HepG2 (cell line): Measurements from ENCODE around the gene ALS2. TPM values are rescaled to one million over a fixed set of nuclear protein-coding genes. Genes with fewer than 3 reads are reported as not detected.

Experiments
- ATAC-seq: fragments of 200-7000 bp; cut with Tn5 transposase; 3 replicates; pipeline ENCODE4 v1.9.1; 2020; ENCODE audit warnings: mild to moderate bottlenecking, moderate library complexity
- BruUV-seq: library from RNA; stranded (reverse); fragments of 400-500 nt; replicated peaks from 2 replicates; lab custom pipeline; 2021; lab: Mats Ljungman, UMichigan
- CTCF ChIA-PET: fragments of 300-600 bp; formaldehyde crosslinking; extraction: SDS; loops from one replicate; lab custom pipeline; 2021; ENCODE audit warnings: low total read pairs, inconsistent platforms, low intra/inter-chr PET ratio; lab: Yijun Ruan, JAX
- POLR2A ChIA-PET: fragments of 350-600 bp; sonication (Branson Sonifier 250); formaldehyde crosslinking; loops from one replicate; lab custom pipeline; 2020; ENCODE audit warnings: antibody characterized with exemption, inconsistent platforms; lab: Yijun Ruan, JAX
- DNase-seq: peaks from one replicate; pipeline ENCODE4 v3.0.0-alpha.2; 2015; ENCODE audit warnings: low spot score
- FAIRE-seq: peaks from 3 replicates; lab custom pipeline; 2011; peaks lifted over from hg19 to GRCh38; lab: Jason Lieb, UNC
- H2AFZ ChIP-seq: one replicate; pipeline ENCODE4 v1.6.1; 2011; ENCODE audit warnings: low read length, inconsistent platforms
- H3K27ac ChIP-seq: fragments of 300-600 bp; 3 replicates; pipeline ENCODE4 v1.8.0; 2011; ENCODE audit warnings: mixed run types, mild to moderate bottlenecking, mixed read lengths, low read length, inconsistent platforms; ENCODE audit not compliant: insufficient read depth; ENCODE audit errors: extremely low read length
- H3K27me3 ChIP-seq, 2 experiments: fragments of 200-600 bp in 1 of 2; 2 replicates in 1 of 2; 3 replicates in 1 of 2; pipeline versions ENCODE4 v1.6.0 to v1.8.0; 2011; ENCODE audit warnings: low read length in 2 of 2, mild to moderate bottlenecking in 2 of 2, moderate library complexity in 2 of 2, inconsistent platforms in 1 of 2; ENCODE audit not compliant: insufficient read depth in 2 of 2, control insufficient read depth in 1 of 2
- H3K36me3 ChIP-seq, 2 experiments: fragments of 200-600 bp in 1 of 2; replicated peaks in 1 of 2; 2 replicates in 1 of 2; 3 replicates in 1 of 2; pipeline versions ENCODE4 v1.5.1 to v1.8.0; 2011; ENCODE audit warnings: low read length in 2 of 2, inconsistent platforms in 1 of 2; ENCODE audit not compliant: insufficient read depth in 2 of 2, control insufficient read depth in 1 of 2
- H3K4me1 ChIP-seq: 2 replicates; pipeline ENCODE4 v1.5.1; 2012; ENCODE audit warnings: low read length, inconsistent platforms; ENCODE audit not compliant: insufficient read depth
- H3K4me2 ChIP-seq: 2 replicates; pipeline ENCODE4 v1.6.0; 2011; ENCODE audit warnings: low read depth, low read length, inconsistent platforms
- H3K4me3 ChIP-seq, 3 experiments: fragments of 200-600 bp in 1 of 3; sonication (generic), shearing (Covaris generic) in 1 of 3; replicated peaks in 1 of 3; 2 replicates each; pipeline ENCODE4 v1.5.1; 2011 to 2016; ENCODE audit warnings: low read length in 3 of 3, inconsistent platforms in 2 of 3, low read depth in 2 of 3, mild to moderate bottlenecking in 2 of 3, control low read depth in 1 of 3, mixed read lengths in 1 of 3; ENCODE audit not compliant: insufficient read depth in 1 of 3
- H3K79me2 ChIP-seq: one replicate; pipeline ENCODE4 v1.6.1; 2011; ENCODE audit warnings: low read length, inconsistent platforms; ENCODE audit not compliant: insufficient read depth
- H3K9ac ChIP-seq: 2 replicates; pipeline ENCODE4 v1.6.0; 2011; ENCODE audit warnings: mild to moderate bottlenecking, low read depth, low read length, inconsistent platforms; ENCODE audit not compliant: insufficient read depth
- H3K9me3 ChIP-seq: 2 replicates; pipeline ENCODE4 v1.5.1; 2012; ENCODE audit warnings: mild to moderate bottlenecking, low read length
- H4K20me1 ChIP-seq: 2 replicates; pipeline ENCODE4 v1.6.0; 2011; ENCODE audit warnings: inconsistent platforms, mild to moderate bottlenecking, low read length, moderate library complexity; ENCODE audit not compliant: insufficient read depth
- ARID2 ChIP-seq: sonication (generic); formaldehyde crosslinking; IDR thresholded peaks from 2 replicates; pipeline ENCODE4 v1.8.1; 2022; ENCODE audit warnings: mild to moderate bottlenecking, missing genetic modification reagents, borderline replicate concordance
- GPBP1L1 ChIP-seq: sonication (generic); formaldehyde crosslinking; IDR thresholded peaks from 2 replicates; pipeline ENCODE4 v1.5.0; 2020; ENCODE audit warnings: mild to moderate bottlenecking, missing genetic modification reagents
- SOX13 ChIP-seq, 3 experiments: fragments of 450-650 bp in 1 of 3; sonication (generic) in 1 of 3; formaldehyde crosslinking in 1 of 3; IDR thresholded peaks in 2 of 3; conservative IDR thresholded peaks in 1 of 3; 2 replicates each; pipeline versions ENCODE4 v1.5.0 to v1.6.1; 2016 to 2020; ENCODE audit warnings: antibody characterized with exemption in 1 of 3, mild to moderate bottlenecking in 1 of 3, missing compliant biosample characterization in 1 of 3, missing genetic modification reagents in 1 of 3, moderate library complexity in 1 of 3
- SRSF4 ChIP-seq: fragments of 200-400 bp; formaldehyde crosslinking; IDR thresholded peaks from one replicate; pipeline ENCODE4 v1.6.1; 2018; ENCODE audit warnings: mild to moderate bottlenecking, low read depth, low read length, moderate library complexity; ENCODE audit not compliant: poor library complexity, severe bottlenecking
- TEAD3 ChIP-seq: optimal IDR thresholded peaks from 2 replicates; pipeline ENCODE3; 2016; ENCODE audit warnings: borderline replicate concordance
- ZBTB7A ChIP-seq: sonication (generic); formaldehyde crosslinking; IDR thresholded peaks from 2 replicates; pipeline ENCODE4 v1.8.0; 2022; ENCODE audit warnings: mild to moderate bottlenecking, missing genetic modification reagents
- ZHX1 ChIP-seq: sonication (generic); formaldehyde crosslinking; IDR thresholded peaks from 2 replicates; pipeline ENCODE4 v1.8.1; 2022; ENCODE audit warnings: low read depth, mild to moderate bottlenecking, missing genetic modification reagents
- ZNF142 ChIP-seq: sonication (generic); formaldehyde crosslinking; IDR thresholded peaks from 2 replicates; pipeline ENCODE4 v1.4.0; 2020; ENCODE audit warnings: missing genetic modification reagents
- ZNF18 ChIP-seq: sonication (generic); formaldehyde crosslinking; IDR thresholded peaks from 2 replicates; pipeline ENCODE4 v1.8.0; 2022; ENCODE audit warnings: mild to moderate bottlenecking, missing genetic modification reagents; ENCODE audit not compliant: insufficient replicate concordance
- ZNF232 ChIP-seq: sonication (generic); formaldehyde crosslinking; IDR thresholded peaks from 2 replicates; pipeline ENCODE4 v1.4.0; 2020; ENCODE audit warnings: missing genetic modification reagents, borderline replicate concordance
- WGBS: methylation state at CpG from one replicate; pipeline ENCODE4 v1.1.6; 2017; ENCODE audit warnings: low lambda C conversion rate; 5-methylcytosine and 5-hydroxymethylcytosine counted together
- in situ Hi-C: cut with HindIII; loops from 2 replicates; pipeline ENCODE4 v1.10.0; 2017; ENCODE audit warnings: low pct_unique_long_range_greater_than_20kb; ENCODE audit not compliant: extremely low pct_ligation_motif_present
- intact Hi-C: fragments of 100-400 bp; cut with micrococcal nuclease; formaldehyde crosslinking; loops from one replicate; pipeline ENCODE4 v1.10.0; 2022; ENCODE audit not compliant: unreplicated experiment
- polyA plus RNA-seq, 8 experiments: library from polyadenylated mRNA; depleted of rRNA in 3 of 8; stranded (reverse) in 7 of 8; unstranded in 1 of 8; fragments of >200 nt; fragmentation: Illumina TruSeq in 4 of 8; extraction: Trizol in 4 of 8; gene quantifications; 2 replicates each; pipeline versions ENCODE4 v1.2.1 to v1.2.3, GENCODE V29; 2011 to 2016; ENCODE audit warnings: low read depth in 4 of 8, missing spikeins in 1 of 8, mixed read lengths in 1 of 8; ENCODE audit not compliant: insufficient read depth in 1 of 8
- total RNA-seq, 5 experiments: library from RNA; depleted of rRNA; stranded (reverse); fragments of >200 nt; fragmentation: Illumina TruSeq; extraction: Trizol; gene quantifications; 2 replicates each; pipeline ENCODE4 v1.2.3, GENCODE V29; 2016; ENCODE audit warnings: low read depth in 1 of 5

The ALS2 gene
- total and polyA plus RNA-seq, 2 of the 13 experiments (the other 11 are each of a cell fraction or from before 2014, with no cell fraction given) = 12.7 to 19.3 TPM

DNA sequence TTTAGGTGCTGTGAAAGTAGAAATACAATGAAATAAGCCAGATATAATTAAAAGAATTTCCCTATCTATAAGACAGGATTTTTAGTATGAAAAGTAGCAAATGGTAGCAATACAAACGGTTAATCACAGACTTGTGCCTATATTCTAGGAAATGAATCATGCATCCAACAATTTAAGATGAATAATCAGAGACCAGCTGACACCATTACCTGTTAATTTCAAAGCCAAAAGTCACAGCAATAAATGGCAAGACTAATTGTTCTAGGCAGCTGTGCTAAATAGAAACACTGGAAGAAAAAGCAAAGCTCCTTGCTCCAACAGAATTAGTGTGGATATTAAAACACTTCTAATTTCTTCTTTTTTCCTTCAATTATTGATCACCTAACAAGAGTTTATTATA is 47.2 kb downstream of the ALS2 start (continued):
- no peak for TF ChIP-seq ZNF142 (CRISPR knock-in tag)
- TF ChIP-seq ARID2 = no peak
- no peak for TF ChIP-seq ZBTB7A (CRISPR knock-in tag)
- TF ChIP-seq SOX13 (IDR thresholded peaks at IDR 0.05) = no peak
- TF ChIP-seq SOX13 (CRISPR knock-in tag; conservative IDR thresholded peaks at IDR 0.05 in 1 of 2, IDR thresholded peaks at IDR 0.05 in 1 of 2) = no peak
- no peak for TF ChIP-seq TEAD3 (CRISPR knock-in tag)
- TF ChIP-seq SRSF4 = no peak

GRCh38 chr2:201730651-201731285 is 50.0 kb downstream of the ALS2 start:
- no peak for ATAC-seq
- Histone ChIP-seq H3K36me3 (no peaks in the 10 kb centered on the region; a peak in 2 of 5 replicates), H4K20me1 (no peaks in the 10 kb centered on the region), H3K79me2 (no peaks in the 10 kb centered on the region), H3K9ac (no peak overlapping the region), H3K4me1 (peaks cover 8% of the 10 kb centered on the region), H3K27ac (no peak overlapping the region), H2AFZ (no peak overlapping the region), H3K27me3 (no peaks in the 10 kb centered on the region), H3K9me3 (no peaks in the 10 kb centered on the region), H3K4me2 (no peak overlapping the region), H3K4me3 (no peak overlapping the region)
- DNase-seq = no peak
- WGBS = 92% methylated on average over 5 of the region's 5 CpGs
- in situ Hi-C loops (no loop called here), intact Hi-C loops (no loop called here)
- CTCF ChIA-PET = no interaction called here
- BruUV-seq = no TSS peak
- POLR2A ChIA-PET = no interaction called here
- no peak for FAIRE-seq
- TF ChIP-seq ZHX1 (CRISPR knock-in tag) (no peak), ZNF232 (no peak), GPBP1L1 (CRISPR knock-in tag) (no peak), ZNF18 (CRISPR knock-in tag) (no peak)
